ENCODE measurements around the gene PKD1.

Gene PKD1

GRCh38 chr16:2042986-2043666, 92.6 kb downstream of the PKD1 start:
- no peak for DNase-seq

GRCh38 chr16:2042171-2042985, 93.3 kb downstream of the PKD1 start:
- peak; percentile 78 for DNase-seq

- DNase-seq, result no peak
Measured at GRCh38 chr16:2040787-2041522, 94.7 kb downstream of the PKD1 start.

DNA sequence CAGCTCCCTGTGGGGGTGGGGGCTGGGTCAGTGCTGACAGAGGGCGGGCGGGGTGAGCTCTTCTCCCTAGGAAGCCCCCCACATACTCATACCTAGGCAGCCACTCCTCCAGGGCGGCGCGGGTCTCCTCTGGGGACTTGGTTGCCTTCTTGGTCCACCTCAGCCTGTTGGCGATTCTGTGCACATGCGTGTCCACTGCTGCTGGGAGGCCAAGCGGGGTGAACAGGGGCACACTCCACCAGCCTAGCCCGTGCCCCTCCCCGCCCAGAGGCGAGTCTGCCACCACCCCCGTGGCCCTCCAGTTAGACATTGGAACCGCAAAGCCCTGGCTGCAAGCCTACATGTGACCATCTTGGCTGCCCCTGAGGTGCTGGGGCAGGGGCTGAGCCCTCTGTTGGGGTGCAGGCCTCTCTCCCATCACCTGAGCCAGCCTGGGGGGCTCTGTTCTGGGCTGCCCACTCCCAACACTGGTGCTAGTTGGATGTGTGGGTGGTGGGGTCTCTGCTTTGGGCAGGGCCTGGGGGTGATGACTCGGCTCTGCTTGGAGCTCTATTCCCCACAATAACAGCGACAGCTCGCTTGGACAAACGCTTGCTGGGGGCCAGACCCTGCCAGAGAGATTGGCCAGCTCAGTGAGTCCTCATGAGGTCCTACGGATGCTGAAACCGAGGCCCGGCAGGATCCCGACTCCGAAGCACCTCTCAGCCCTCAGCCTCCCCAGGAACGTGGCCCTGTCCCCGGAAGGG, 95.5 kb downstream of the PKD1 start:
- no peak for DNase-seq

- DNase-seq, result peak; percentile 31
Measured at GRCh38 chr16:2039274-2040031, 96.2 kb downstream of the PKD1 start.
